HepG2 (cell line): ENCODE data around the gene BACH2. TPM values are rescaled to one million over a fixed set of nuclear protein-coding genes. Genes with fewer than 3 reads are reported as not detected.

Experiments
- ATAC-seq: fragments of 200-7000 bp; cut with Tn5 transposase; 3 replicates; pipeline ENCODE4 v1.9.1; 2020; ENCODE audit warnings: mild to moderate bottlenecking, moderate library complexity
- BruUV-seq: library from RNA; stranded (reverse); fragments of 400-500 nt; replicated peaks from 2 replicates; lab custom pipeline; 2021; lab: Mats Ljungman, UMichigan
- CTCF ChIA-PET: fragments of 300-600 bp; formaldehyde crosslinking; extraction: SDS; loops from one replicate; lab custom pipeline; 2021; ENCODE audit warnings: low total read pairs, inconsistent platforms, low intra/inter-chr PET ratio; lab: Yijun Ruan, JAX
- POLR2A ChIA-PET: fragments of 350-600 bp; sonication (Branson Sonifier 250); formaldehyde crosslinking; loops from one replicate; lab custom pipeline; 2020; ENCODE audit warnings: antibody characterized with exemption, inconsistent platforms; lab: Yijun Ruan, JAX
- DNase-seq: peaks from one replicate; pipeline ENCODE4 v3.0.0-alpha.2; 2015; ENCODE audit warnings: low spot score
- FAIRE-seq: peaks from 3 replicates; lab custom pipeline; 2011; peaks lifted over from hg19 to GRCh38; lab: Jason Lieb, UNC
- H2AFZ ChIP-seq: one replicate; pipeline ENCODE4 v1.6.1; 2011; ENCODE audit warnings: low read length, inconsistent platforms
- H3K27ac ChIP-seq: fragments of 300-600 bp; 3 replicates; pipeline ENCODE4 v1.8.0; 2011; ENCODE audit warnings: mixed run types, mild to moderate bottlenecking, mixed read lengths, low read length, inconsistent platforms; ENCODE audit not compliant: insufficient read depth; ENCODE audit errors: extremely low read length
- H3K27me3 ChIP-seq, 2 experiments: fragments of 200-600 bp in 1 of 2; 2 replicates in 1 of 2; 3 replicates in 1 of 2; pipeline versions ENCODE4 v1.6.0 to v1.8.0; 2011; ENCODE audit warnings: low read length in 2 of 2, mild to moderate bottlenecking in 2 of 2, moderate library complexity in 2 of 2, inconsistent platforms in 1 of 2; ENCODE audit not compliant: insufficient read depth in 2 of 2, control insufficient read depth in 1 of 2
- H3K36me3 ChIP-seq, 2 experiments: fragments of 200-600 bp in 1 of 2; replicated peaks in 1 of 2; 2 replicates in 1 of 2; 3 replicates in 1 of 2; pipeline versions ENCODE4 v1.5.1 to v1.8.0; 2011; ENCODE audit warnings: low read length in 2 of 2, inconsistent platforms in 1 of 2; ENCODE audit not compliant: insufficient read depth in 2 of 2, control insufficient read depth in 1 of 2
- H3K4me1 ChIP-seq: 2 replicates; pipeline ENCODE4 v1.5.1; 2012; ENCODE audit warnings: low read length, inconsistent platforms; ENCODE audit not compliant: insufficient read depth
- H3K4me2 ChIP-seq: 2 replicates; pipeline ENCODE4 v1.6.0; 2011; ENCODE audit warnings: low read depth, low read length, inconsistent platforms
- H3K4me3 ChIP-seq, 3 experiments: fragments of 200-600 bp in 1 of 3; sonication (generic), shearing (Covaris generic) in 1 of 3; replicated peaks in 1 of 3; 2 replicates each; pipeline ENCODE4 v1.5.1; 2011 to 2016; ENCODE audit warnings: low read length in 3 of 3, inconsistent platforms in 2 of 3, low read depth in 2 of 3, mild to moderate bottlenecking in 2 of 3, control low read depth in 1 of 3, mixed read lengths in 1 of 3; ENCODE audit not compliant: insufficient read depth in 1 of 3
- H3K79me2 ChIP-seq: one replicate; pipeline ENCODE4 v1.6.1; 2011; ENCODE audit warnings: low read length, inconsistent platforms; ENCODE audit not compliant: insufficient read depth
- H3K9ac ChIP-seq: 2 replicates; pipeline ENCODE4 v1.6.0; 2011; ENCODE audit warnings: mild to moderate bottlenecking, low read depth, low read length, inconsistent platforms; ENCODE audit not compliant: insufficient read depth
- H3K9me3 ChIP-seq: 2 replicates; pipeline ENCODE4 v1.5.1; 2012; ENCODE audit warnings: mild to moderate bottlenecking, low read length
- H4K20me1 ChIP-seq: 2 replicates; pipeline ENCODE4 v1.6.0; 2011; ENCODE audit warnings: inconsistent platforms, mild to moderate bottlenecking, low read length, moderate library complexity; ENCODE audit not compliant: insufficient read depth
- CREB3 ChIP-seq: sonication (generic); formaldehyde crosslinking; IDR thresholded peaks from 2 replicates; pipeline ENCODE4 v1.5.0; 2020; ENCODE audit warnings: missing genetic modification reagents
- FOXO4 ChIP-seq: sonication (generic); formaldehyde crosslinking; conservative IDR thresholded peaks from 2 replicates; pipeline ENCODE4 v1.8.1; 2023; ENCODE audit warnings: missing genetic modification reagents
- GATA4 ChIP-seq: sonication (generic); IDR thresholded peaks from 2 replicates; pipeline ENCODE4 v1.6.1; 2016; ENCODE audit warnings: antibody characterized with exemption, low read depth, borderline replicate concordance
- HMGXB4 ChIP-seq, 2 experiments: sonication (generic) in 1 of 2; formaldehyde crosslinking in 1 of 2; IDR thresholded peaks; 2 replicates each; pipeline versions ENCODE4 v1.4.0 to v1.6.1; 2018 to 2020; ENCODE audit warnings: missing genetic modification reagents in 2 of 2, borderline replicate concordance in 1 of 2, low read depth in 1 of 2, mild to moderate bottlenecking in 1 of 2, missing biosample characterization in 1 of 2
- MTA3 ChIP-seq: sonication (generic); formaldehyde crosslinking; IDR thresholded peaks from 2 replicates; pipeline ENCODE4 v1.4.0; 2020; ENCODE audit warnings: missing genetic modification reagents
- NFE2L2 ChIP-seq: fragments of 150-350 bp; IDR thresholded peaks from 2 replicates; pipeline ENCODE4 v1.6.1; 2014; ENCODE audit warnings: low read length
- RERE ChIP-seq: IDR thresholded peaks from 2 replicates; pipeline ENCODE4 v1.6.1; 2016; ENCODE audit warnings: low read depth, missing genetic modification reagents, missing compliant biosample characterization
- TCF7L2 ChIP-seq: IDR thresholded peaks from 2 replicates; pipeline ENCODE4 v1.6.1; 2011; ENCODE audit warnings: mild to moderate bottlenecking, low read depth, low read length, moderate library complexity
- U2AF2 ChIP-seq: fragments of 200-400 bp; formaldehyde crosslinking; IDR thresholded peaks from 2 replicates; pipeline ENCODE4 v1.6.1; 2017; ENCODE audit warnings: low read depth, mild to moderate bottlenecking, low read length
- ZNF382 ChIP-seq: sonication (generic); formaldehyde crosslinking; IDR thresholded peaks from 2 replicates; pipeline ENCODE4 v1.5.0; 2020; ENCODE audit warnings: missing genetic modification reagents, mild to moderate bottlenecking, borderline replicate concordance
- ZNF484 ChIP-seq: sonication (generic); formaldehyde crosslinking; IDR thresholded peaks from 2 replicates; pipeline ENCODE4 v1.5.1; 2020; ENCODE audit warnings: mild to moderate bottlenecking, low read depth, missing genetic modification reagents, borderline replicate concordance
- ZNF83 ChIP-seq: sonication (generic); formaldehyde crosslinking; IDR thresholded peaks from 2 replicates; pipeline ENCODE4 v1.4.0; 2020; ENCODE audit warnings: missing genetic modification reagents, mild to moderate bottlenecking, borderline replicate concordance
- WGBS: methylation state at CpG from one replicate; pipeline ENCODE4 v1.1.6; 2017; ENCODE audit warnings: low lambda C conversion rate; 5-methylcytosine and 5-hydroxymethylcytosine counted together
- in situ Hi-C: cut with HindIII; loops from 2 replicates; pipeline ENCODE4 v1.10.0; 2017; ENCODE audit warnings: low pct_unique_long_range_greater_than_20kb; ENCODE audit not compliant: extremely low pct_ligation_motif_present
- intact Hi-C: fragments of 100-400 bp; cut with micrococcal nuclease; formaldehyde crosslinking; loops from one replicate; pipeline ENCODE4 v1.10.0; 2022; ENCODE audit not compliant: unreplicated experiment
- polyA plus RNA-seq, 8 experiments: library from polyadenylated mRNA; depleted of rRNA in 3 of 8; stranded (reverse) in 7 of 8; unstranded in 1 of 8; fragments of >200 nt; fragmentation: Illumina TruSeq in 4 of 8; extraction: Trizol in 4 of 8; gene quantifications; 2 replicates each; pipeline versions ENCODE4 v1.2.1 to v1.2.3, GENCODE V29; 2011 to 2016; ENCODE audit warnings: low read depth in 4 of 8, missing spikeins in 1 of 8, mixed read lengths in 1 of 8; ENCODE audit not compliant: insufficient read depth in 1 of 8
- total RNA-seq, 5 experiments: library from RNA; depleted of rRNA; stranded (reverse); fragments of >200 nt; fragmentation: Illumina TruSeq; extraction: Trizol; gene quantifications; 2 replicates each; pipeline ENCODE4 v1.2.3, GENCODE V29; 2016; ENCODE audit warnings: low read depth in 1 of 5
- TF ChIP-seq, protein P1 (sequence below): sonication (generic); formaldehyde crosslinking; IDR thresholded peaks from 2 replicates; pipeline ENCODE4 v1.4.0; 2020; ENCODE audit warnings: mild to moderate bottlenecking, missing genetic modification reagents, borderline replicate concordance

BACH2 gene
- total and polyA plus RNA-seq, 2 of the 13 experiments (the other 11 are each of a cell fraction or from before 2014, with no cell fraction given): 0.01 TPM; not detected in 1

GRCh38 chr6:90190131-90190530, 106.5 kb downstream of the BACH2 start:
- Histone ChIP-seq H3K27ac (no peak overlapping the region), H3K27me3 (no peaks in the 10 kb centered on the region; a peak in 1 of 5 replicates), H4K20me1 (no peaks in the 10 kb centered on the region), H3K9ac (no peak overlapping the region), H3K36me3 (no peaks in the 10 kb centered on the region), H3K4me1 (no peaks in the 10 kb centered on the region), H3K79me2 (no peaks in the 10 kb centered on the region), H3K4me3 (no peak overlapping the region), H3K9me3 (no peaks in the 10 kb centered on the region), H3K4me2 (no peak overlapping the region), H2AFZ (no peak overlapping the region)
- in situ Hi-C loops: no loop called here
- 71% methylated on average over 4 of the region's 4 CpGs for WGBS
- ATAC-seq (no peak), FAIRE-seq (no peak), DNase-seq (no peak)
- intact Hi-C loops: no loop called here
- BruUV-seq: no TSS peak
- CTCF ChIA-PET: no interaction called here
- POLR2A ChIA-PET: no interaction called here
- no peak for TF ChIP-seq RERE (CRISPR knock-in tag)
- no peak for TF ChIP-seq TCF7L2
- TF ChIP-seq U2AF2: no peak
- TF ChIP-seq, protein P1, sequence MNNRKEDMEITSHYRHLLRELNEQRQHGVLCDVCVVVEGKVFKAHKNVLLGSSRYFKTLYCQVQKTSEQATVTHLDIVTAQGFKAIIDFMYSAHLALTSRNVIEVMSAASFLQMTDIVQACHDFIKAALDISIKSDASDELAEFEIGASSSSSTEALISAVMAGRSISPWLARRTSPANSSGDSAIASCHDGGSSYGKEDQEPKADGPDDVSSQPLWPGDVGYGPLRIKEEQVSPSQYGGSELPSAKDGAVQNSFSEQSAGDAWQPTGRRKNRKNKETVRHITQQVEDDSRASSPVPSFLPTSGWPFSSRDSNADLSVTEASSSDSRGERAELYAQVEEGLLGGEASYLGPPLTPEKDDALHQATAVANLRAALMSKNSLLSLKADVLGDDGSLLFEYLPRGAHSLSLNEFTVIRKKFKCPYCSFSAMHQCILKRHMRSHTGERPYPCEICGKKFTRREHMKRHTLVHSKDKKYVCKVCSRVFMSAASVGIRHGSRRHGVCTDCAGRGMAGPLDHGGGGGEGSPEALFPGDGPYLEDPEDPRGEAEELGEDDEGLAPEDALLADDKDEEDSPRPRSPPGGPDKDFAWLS (CRISPR knock-in tag): no peak
- TF ChIP-seq CREB3 (CRISPR knock-in tag): no peak
- no peak for TF ChIP-seq MTA3
- no peak for TF ChIP-seq FOXO4 (CRISPR knock-in tag)
- TF ChIP-seq ZNF83: no peak
- TF ChIP-seq HMGXB4 (CRISPR knock-in tag; IDR thresholded peaks at IDR 0.05; ENCODE audit: borderline replicate concordance in 1 of 2, low read depth in 1 of 2): no peak
- no peak for TF ChIP-seq GATA4
- no peak for TF ChIP-seq ZNF484 (CRISPR knock-in tag)
- TF ChIP-seq ZNF382: no peak
- TF ChIP-seq NFE2L2: no peak
